ENCODE data around the gene HPX.

The HPX gene

GRCh38 chr11:6440906-6441358, at the start of gene HPX:
HPX (minus strand) TSS chr11:6440987; CDS start chr11:6440963, 24 bp downstream.
- ATAC-seq = no peak

- ATAC-seq = no peak
Measured at GRCh38 chr11:6489306-6489705, 48.5 kb upstream of the HPX start.

GRCh38 chr11:6488821-6489220, 48.0 kb upstream of the HPX start:
- ATAC-seq = no peak

GRCh38 chr11:6488342-6488741, 47.6 kb upstream of the HPX start:
- ATAC-seq = no peak

GRCh38 chr11:6486938-6487337, 46.2 kb upstream of the HPX start:
- no peak for ATAC-seq

- ATAC-seq = no peak
Measured at GRCh38 chr11:6486256-6486655, 45.5 kb upstream of the HPX start.

GRCh38 chr11:6485661-6486060, 44.9 kb upstream of the HPX start:
- no peak for ATAC-seq

GRCh38 chr11:6483015-6483414, 42.2 kb upstream of the HPX start:
- no peak for ATAC-seq

- ATAC-seq = no peak
Measured at GRCh38 chr11:6482441-6482840, 41.7 kb upstream of the HPX start.

GRCh38 chr11:6481924-6482275, 41.1 kb upstream of the HPX start:
- ATAC-seq = no peak

GRCh38 chr11:6481012-6481923, 40.5 kb upstream of the HPX start, which contains the start of the genes ARFIP2 and TIMM10B:
ARFIP2 (minus strand) TSS chr11:6481331; CDS start chr11:6480421, 910 bp downstream.
TIMM10B (plus strand) TSS chr11:6481501; CDS start chr11:6481517, 16 bp downstream.
- ATAC-seq = peak; percentile 98 to 99

GRCh38 chr11:6480299-6480914, 39.6 kb upstream of the HPX start:
- no peak for ATAC-seq

GRCh38 chr11:6476571-6476970, 35.8 kb upstream of the HPX start:
- no peak for ATAC-seq

GRCh38 chr11:6475936-6476335, 35.1 kb upstream of the HPX start:
- ATAC-seq = no peak

- ATAC-seq = no peak
Measured at GRCh38 chr11:6474806-6475500, 34.2 kb upstream of the HPX start.

GRCh38 chr11:6474413-6474792, 33.6 kb upstream of the HPX start:
- ATAC-seq = no peak

GRCh38 chr11:6473451-6474412, 32.9 kb upstream of the HPX start, which contains the start of gene TRIM3:
TRIM3 (minus strand) TSS chr11:6473941; CDS start chr11:6465695, 8,246 bp downstream.
- ATAC-seq = peak; percentile 59 to 67

GRCh38 chr11:6472934-6473333, 32.1 kb upstream of the HPX start:
- ATAC-seq = no peak

GRCh38 chr11:6469599-6469998, 28.8 kb upstream of the HPX start:
- ATAC-seq = no peak

- ATAC-seq = peak in 1 of 2 donors; percentile 14
Measured at GRCh38 chr11:6468712-6469495, 28.1 kb upstream of the HPX start.

- ATAC-seq = no peak
Measured at GRCh38 chr11:6459099-6459450, 18.3 kb upstream of the HPX start.

All from activated CD4-positive, CD25-positive, alpha-beta regulatory T cell treated with anti-CD3 and anti-CD28 coated beads, Interleukin-2, amount 50 U/mL, for 24 hours (primary cell).